Measurements from ENCODE around the gene TMEM196.

The TMEM196 gene

GRCh38 chr7:19674266-19674960, 99.0 kb downstream of the TMEM196 start:
- Histone ChIP-seq H3K27me3 (ENCODE audit: insufficient read depth, low read depth) (no peaks in the 10 kb centered on the region), H3K4me3 (IDR thresholded peaks at IDR 0.05; ENCODE audit: insufficient read depth, low read depth, low read length) (no peak overlapping the region), H3K4me2 (no peak overlapping the region; the same call in 1 of the 2 replicates), H4K20me1 (ENCODE audit: insufficient read depth) (no peaks in the 10 kb centered on the region), H3K9ac (no peak overlapping the region), H2AFZ (ENCODE audit: low read depth) (no peak overlapping the region), H3K79me2 (ENCODE audit: insufficient read depth, low read depth) (no peaks in the 10 kb centered on the region), H3K4me1 (ENCODE audit: low read depth, poor library complexity, severe bottlenecking) (peaks cover 42% of the 10 kb centered on the region), H3K36me3 (ENCODE audit: insufficient read depth) (no peaks in the 10 kb centered on the region), H3K27ac (no peak overlapping the region)
- no peak for TF ChIP-seq CTCF (conservative IDR thresholded peaks at IDR 0.05; ENCODE audit: low read depth, low read length)

GRCh38 chr7:19670806-19671205, 102.6 kb downstream of the TMEM196 start:
- no peak overlapping the region for H3K27ac ChIP-seq

More at GRCh38 chr7:19670806-19671205, 102.6 kb downstream of the TMEM196 start:
- H3K27me3 ChIP-seq (ENCODE audit: insufficient read depth, low read depth): no peaks in the 10 kb centered on the region
- H3K4me1 ChIP-seq (ENCODE audit: low read depth, poor library complexity, severe bottlenecking): peaks cover 15% of the 10 kb centered on the region
- no peaks in the 10 kb centered on the region for H3K36me3 ChIP-seq (ENCODE audit: insufficient read depth)
- H4K20me1 ChIP-seq (ENCODE audit: insufficient read depth): no peaks in the 10 kb centered on the region
- H3K4me3 ChIP-seq (IDR thresholded peaks at IDR 0.05; ENCODE audit: insufficient read depth, low read depth, low read length): no peak overlapping the region
- H2AFZ ChIP-seq (ENCODE audit: low read depth): no peak overlapping the region
- no peaks in the 10 kb centered on the region for H3K79me2 ChIP-seq (ENCODE audit: insufficient read depth, low read depth)
- H3K4me2 ChIP-seq: no peak overlapping the region
- H3K9ac ChIP-seq: no peak overlapping the region
- no peak for TF ChIP-seq CTCF (conservative IDR thresholded peaks at IDR 0.05; ENCODE audit: low read depth, low read length)

Measured in KMS-11 (cell line).